IMR-90 (cell line): ENCODE measurements around the gene ST8SIA4. TPM values are rescaled to one million over a fixed set of nuclear protein-coding genes. Genes with fewer than 3 reads are reported as not detected.

Experiments
- ATAC-seq: fragments of 200-7000 bp; cut with Tn5 transposase; 2 replicates; pipeline ENCODE4 v1.9.1; 2020; ENCODE audit warnings: low read depth, mild to moderate bottlenecking, moderate library complexity
- BruUV-seq: library from RNA; stranded (reverse); fragments of 400-500 nt; replicated peaks from 2 replicates; lab custom pipeline; 2021; lab: Mats Ljungman, UMichigan
- CTCF ChIA-PET: fragments of 300-600 bp; formaldehyde crosslinking; extraction: SDS; loops from one replicate; lab custom pipeline; 2021; ENCODE audit warnings: antibody characterized with exemption; lab: Yijun Ruan, JAX
- POLR2A ChIA-PET: fragments of 300-600 bp; sonication (Branson Sonifier 250); formaldehyde crosslinking; loops from one replicate; lab custom pipeline; 2022; ENCODE audit warnings: antibody characterized with exemption; ENCODE audit not compliant: unreplicated experiment; lab: Charles Lee
- DNase-seq: peaks from one replicate; pipeline ENCODE4 v3.0.0; 2013
- H2AFZ ChIP-seq: replicated peaks from 2 replicates; pipeline ENCODE3; 2013; ENCODE audit warnings: low read length, mild to moderate bottlenecking; ENCODE audit not compliant: poor library complexity
- H2AK5ac ChIP-seq: 2 replicates; pipeline ENCODE4 v1.6.1; 2013; ENCODE audit warnings: low read depth, low read length, inconsistent platforms
- H2AK9ac ChIP-seq: replicated peaks from 2 replicates; pipeline ENCODE3; 2013; ENCODE audit warnings: mild to moderate bottlenecking, low read depth, low read length, moderate library complexity; ENCODE audit not compliant: poor library complexity
- H2BK120ac ChIP-seq: 2 replicates; pipeline ENCODE4 v1.6.1; 2013; ENCODE audit warnings: low read depth, low read length, inconsistent platforms
- H2BK15ac ChIP-seq: 3 replicates; pipeline ENCODE4 v1.6.1; 2013; ENCODE audit warnings: low read depth, low read length, inconsistent platforms
- H2BK20ac ChIP-seq: 2 replicates; pipeline ENCODE4 v1.6.1; 2013; ENCODE audit warnings: low read depth, mild to moderate bottlenecking, inconsistent platforms, low read length, moderate library complexity
- H2BK5ac ChIP-seq: 2 replicates; pipeline ENCODE4 v1.6.1; 2013; ENCODE audit warnings: mild to moderate bottlenecking, low read depth, low read length, inconsistent platforms; ENCODE audit not compliant: poor library complexity, severe bottlenecking
- H3K14ac ChIP-seq: replicated peaks from 2 replicates; pipeline ENCODE4 v1.6.1; 2013; ENCODE audit warnings: low read depth, low read length, inconsistent platforms
- H3K18ac ChIP-seq: 2 replicates; pipeline ENCODE4 v1.6.1; 2013; ENCODE audit warnings: low read depth, low read length, control low read depth
- H3K23ac ChIP-seq: 2 replicates; pipeline ENCODE4 v1.6.1; 2013; ENCODE audit warnings: low read depth, low read length, inconsistent platforms
- H3K27ac ChIP-seq: 2 replicates; pipeline ENCODE4 v1.5.1; 2013; ENCODE audit warnings: mild to moderate bottlenecking, control low read depth, low read length; ENCODE audit not compliant: insufficient read depth
- H3K27me3 ChIP-seq: 2 replicates; pipeline ENCODE4 v1.6.1; 2013; ENCODE audit warnings: low read length; ENCODE audit not compliant: control insufficient read depth, insufficient read depth
- H3K36me3 ChIP-seq: 2 replicates; pipeline ENCODE4 v1.6.1; 2013; ENCODE audit warnings: low read length, mixed read lengths; ENCODE audit not compliant: control insufficient read depth, insufficient read depth
- H3K4ac ChIP-seq: 2 replicates; pipeline ENCODE4 v1.6.1; 2013; ENCODE audit warnings: low read depth, low read length, inconsistent platforms
- H3K4me1 ChIP-seq: 2 replicates; pipeline ENCODE4 v1.6.1; 2013; ENCODE audit warnings: low read length, mixed read lengths; ENCODE audit not compliant: control insufficient read depth, insufficient read depth
- H3K4me2 ChIP-seq: 2 replicates; pipeline ENCODE4 v1.6.1; 2013; ENCODE audit warnings: low read depth, mild to moderate bottlenecking, control low read depth, low read length, moderate library complexity
- H3K4me3 ChIP-seq: 2 replicates; pipeline ENCODE4 v1.5.1; 2013; ENCODE audit warnings: low read depth, mild to moderate bottlenecking, control low read depth, low read length, moderate library complexity; ENCODE audit not compliant: insufficient read depth
- H3K56ac ChIP-seq: 2 replicates; pipeline ENCODE4 v1.6.1; 2013; ENCODE audit warnings: low read length, inconsistent platforms; ENCODE audit not compliant: insufficient read depth; ENCODE audit errors: extremely low read depth
- H3K79me1 ChIP-seq, 2 experiments: 2 replicates each; pipeline ENCODE4 v1.6.1; 2013; ENCODE audit warnings: low read length in 2 of 2, inconsistent platforms in 1 of 2, low read depth in 1 of 2
- H3K9ac ChIP-seq: 2 replicates; pipeline ENCODE4 v1.6.1; 2013; ENCODE audit warnings: low read depth, low read length, control low read depth
- H3K9me1 ChIP-seq: 2 replicates; pipeline ENCODE4 v1.6.1; 2013; ENCODE audit warnings: low read length, inconsistent platforms; ENCODE audit not compliant: insufficient read depth
- H3K9me3 ChIP-seq: 2 replicates; pipeline ENCODE4 v1.6.1; 2013; ENCODE audit warnings: low read length; ENCODE audit not compliant: control insufficient read depth, insufficient read depth
- H4K20me1 ChIP-seq: 2 replicates; pipeline ENCODE4 v1.6.1; 2013; ENCODE audit warnings: low read length, inconsistent platforms; ENCODE audit not compliant: insufficient read depth
- H4K5ac ChIP-seq: 2 replicates; pipeline ENCODE4 v1.6.1; 2013; ENCODE audit warnings: mild to moderate bottlenecking, low read depth, low read length, control low read depth
- H4K8ac ChIP-seq, 2 experiments: 2 replicates each; pipeline ENCODE4 v1.6.1; 2013; ENCODE audit warnings: low read depth in 2 of 2, low read length in 2 of 2, control low read depth in 1 of 2, inconsistent platforms in 1 of 2
- H4K91ac ChIP-seq: 2 replicates; pipeline ENCODE4 v1.6.1; 2013; ENCODE audit warnings: low read depth, low read length, inconsistent platforms; ENCODE audit not compliant: insufficient read depth
- CHD1 ChIP-seq: IDR thresholded peaks from 2 replicates; pipeline ENCODE4 v1.6.1; 2012; ENCODE audit warnings: low read depth, low read length, improper control_type of control experiment
- CTCF ChIP-seq: conservative IDR thresholded peaks from 2 replicates; pipeline ENCODE4 v1.5.1; 2012; ENCODE audit warnings: mild to moderate bottlenecking, low read depth, low read length, improper control_type of control experiment
- ELK1 ChIP-seq: fragments of 150-350 bp; IDR thresholded peaks from 2 replicates; pipeline ENCODE4 v1.6.1; 2016; ENCODE audit warnings: low read depth, mild to moderate bottlenecking, low read length, moderate library complexity, borderline replicate concordance
- MAFK ChIP-seq: IDR thresholded peaks from 2 replicates; pipeline ENCODE4 v1.6.1; 2012; ENCODE audit warnings: low read depth, low read length, improper control_type of control experiment
- MAZ ChIP-seq: IDR thresholded peaks from 2 replicates; pipeline ENCODE4 v1.6.1; 2012; ENCODE audit warnings: low read depth, mild to moderate bottlenecking, low read length, improper control_type of control experiment, moderate library complexity, borderline replicate concordance
- MXI1 ChIP-seq: IDR thresholded peaks from 2 replicates; pipeline ENCODE4 v1.6.1; 2012; ENCODE audit warnings: low read depth, mild to moderate bottlenecking, low read length, moderate library complexity, borderline replicate concordance
- NFE2L2 ChIP-seq: fragments of 150-350 bp; IDR thresholded peaks from 2 replicates; pipeline ENCODE4 v1.6.1; 2016; ENCODE audit warnings: low read depth, mild to moderate bottlenecking, low read length
- POLR2A ChIP-seq: IDR thresholded peaks from 2 replicates; pipeline ENCODE4 v1.6.1; 2012; ENCODE audit warnings: mild to moderate bottlenecking, low read depth, low read length
- RAD21 ChIP-seq: IDR thresholded peaks from 2 replicates; pipeline ENCODE4 v1.6.1; 2012; ENCODE audit warnings: low read length, improper control_type of control experiment
- RCOR1 ChIP-seq: IDR thresholded peaks from 2 replicates; pipeline ENCODE4 v1.6.1; 2012; ENCODE audit warnings: mild to moderate bottlenecking, low read length, improper control_type of control experiment; ENCODE audit not compliant: insufficient replicate concordance
- RFX5 ChIP-seq: IDR thresholded peaks from 2 replicates; pipeline ENCODE4 v1.8.0; 2012; ENCODE audit warnings: low read depth, mild to moderate bottlenecking, low read length, moderate library complexity
- SMC3 ChIP-seq: fragments of 150-350 bp; IDR thresholded peaks from 2 replicates; pipeline ENCODE4 v1.6.1; 2016; ENCODE audit warnings: low read depth, mild to moderate bottlenecking, antibody characterized with exemption, low read length, moderate library complexity
- USF2 ChIP-seq: fragments of 150-350 bp; IDR thresholded peaks from 2 replicates; pipeline ENCODE4 v1.6.1; 2017; ENCODE audit warnings: mild to moderate bottlenecking, antibody characterized with exemption, low read length, low read depth
- WGBS, 2 experiments: methylation state at CpG; one replicate each; pipeline versions ENCODE4 v1.1.5 to v1.1.7; 2013; ENCODE audit warnings: missing lambda C conversion rate in 2 of 2; ENCODE audit not compliant: insufficient read length in 1 of 2; ENCODE audit errors: extremely low coverage in 2 of 2; 5-methylcytosine and 5-hydroxymethylcytosine counted together
- dilution Hi-C: fragments of 300-500 bp; cut with HindIII; formaldehyde crosslinking; loops from one replicate; pipeline ENCODE4 v1.14.3; 2018; ENCODE audit warnings: low sequenced_read_pairs; ENCODE audit not compliant: unreplicated experiment
- in situ Hi-C: fragments of 300-500 bp; cut with MboI; formaldehyde crosslinking; loops from 3 replicates; pipeline ENCODE4 v1.14.3; 2019; ENCODE audit warnings: low sequenced_read_pairs, inconsistent platforms, mixed read lengths
- intact Hi-C: fragments of 100-400 bp; cut with micrococcal nuclease; formaldehyde crosslinking; loops from 2 replicates; pipeline ENCODE4 v1.10.0; 2022
- polyA plus RNA-seq, 3 experiments: library from polyadenylated mRNA; depleted of rRNA; stranded (reverse); fragments of >200 nt; gene quantifications; 2 replicates each; pipeline ENCODE4 v1.2.3, GENCODE V29; 2012; ENCODE audit warnings: low replicate concordance in 1 of 3
- total RNA-seq: library from RNA; depleted of rRNA; stranded (reverse); fragments of >200 nt; gene quantifications from 2 replicates; pipeline ENCODE4 v1.2.3, GENCODE V29; 2012

The ST8SIA4 gene
- total and polyA plus RNA-seq, 2 of the 4 experiments (the other 2 are of a cell fraction): 0.02 to 0.18 TPM

GRCh38 chr5:100792781-100793180 is 110.3 kb downstream of the ST8SIA4 start:
- Histone ChIP-seq H3K4ac (no peak overlapping the region), H3K27ac (no peak overlapping the region), H3K9me1 (no peaks in the 10 kb centered on the region), H4K91ac (no peak overlapping the region), H2BK20ac (no peak overlapping the region), H2AK5ac (no peak overlapping the region), H4K8ac (no peak overlapping the region), H4K20me1 (no peaks in the 10 kb centered on the region), H3K23ac (no peak overlapping the region), H2BK15ac (no peak overlapping the region), H3K79me1 (no peaks in the 10 kb centered on the region), H2AFZ (no peak overlapping the region), H3K4me2 (no peak overlapping the region), H4K5ac (no peak overlapping the region), H3K56ac (no peak overlapping the region), H2AK9ac (no peak overlapping the region), H3K4me1 (no peaks in the 10 kb centered on the region), H3K36me3 (no peaks in the 10 kb centered on the region), H2BK120ac (no peak overlapping the region), H3K9ac (no peak overlapping the region), H3K18ac (no peak overlapping the region), H2BK5ac (no peak overlapping the region), H3K27me3 (no peaks in the 10 kb centered on the region), H3K4me3 (no peak overlapping the region), H3K14ac (no peak overlapping the region), H3K9me3 (peaks cover 6% of the 10 kb centered on the region; the same call in 1 of the 2 replicates)
- ChIA-PET POLR2A (no interaction called here), CTCF (no interaction called here)
- intact Hi-C loops (no loop called here), in situ Hi-C loops (no loop called here), dilution Hi-C loops (no loop called here)
- no peak for ATAC-seq
- WGBS, 2 experiments: 43% methylated on average over 1 of the region's 3 CpGs; no CpG with 5 or more reads in 1 of the 2 experiments
- TF ChIP-seq MAZ (no peak), NFE2L2 (no peak), RFX5 (no peak), MAFK (no peak), POLR2A (no peak), CHD1 (no peak), USF2 (no peak), MXI1 (no peak), CTCF (no peak), SMC3 (no peak), RCOR1 (no peak), ELK1 (no peak), RAD21 (no peak)
- no peak for DNase-seq
- no TSS peak for BruUV-seq
